Spleen (tissue), 7 donors: Measurements from ENCODE around the gene SH3BP5.

Source experiments
- POLR2A ChIP-seq, 3 donors: fragments of 450-650 bp; IDR thresholded peaks; one replicate each; pipeline ENCODE4 v1.5.1; 2017; ENCODE audit warnings: antibody characterized with exemption in 3 of 3, mild to moderate bottlenecking in 1 of 3
- TF ChIP-seq, protein P1 (sequence below), 11 experiments: fragments of 200-600 bp in 7 of 11; fragments of 450-650 bp in 4 of 11; sonication (generic) in 4 of 11; IDR thresholded peaks in 8 of 11; conservative IDR thresholded peaks in 3 of 11; 1 replicate in 7 of 11; 2 replicates in 4 of 11; pipeline versions ENCODE4 v1.4.0 to v1.8.0; 2016 to 2021; ENCODE audit warnings: antibody characterized with exemption in 11 of 11, inconsistent platforms in 4 of 11, mild to moderate bottlenecking in 1 of 11
- donor health status: DM: no; HTN: no; CAD: no; lungs with moderate emphysema.
- donor health status: DM: no; HTN: no; CAD: no.
- donor health status: DM: no; HTN: no; CAD: no.

DNA sequence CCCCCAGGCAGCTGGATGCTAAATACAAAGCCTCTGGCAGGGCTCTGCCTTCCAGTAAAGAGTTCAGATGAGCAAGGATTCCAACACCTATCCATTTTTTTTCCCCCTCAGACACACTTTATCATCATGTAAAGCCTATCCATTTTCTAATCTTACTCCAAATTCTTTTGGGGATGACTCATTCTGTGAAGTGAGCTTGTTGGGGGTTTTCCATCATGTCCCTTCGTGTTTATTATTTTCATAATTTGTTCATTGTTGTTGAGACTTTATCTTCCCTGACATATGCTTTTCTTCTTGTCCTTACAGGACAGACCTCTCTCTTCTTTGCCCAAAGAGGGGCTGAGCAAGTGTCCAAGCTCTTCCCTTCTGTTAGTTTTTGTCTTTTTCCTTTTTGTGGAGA, 34.7 kb upstream of the SH3BP5 start:
- TF ChIP-seq, protein P1, sequence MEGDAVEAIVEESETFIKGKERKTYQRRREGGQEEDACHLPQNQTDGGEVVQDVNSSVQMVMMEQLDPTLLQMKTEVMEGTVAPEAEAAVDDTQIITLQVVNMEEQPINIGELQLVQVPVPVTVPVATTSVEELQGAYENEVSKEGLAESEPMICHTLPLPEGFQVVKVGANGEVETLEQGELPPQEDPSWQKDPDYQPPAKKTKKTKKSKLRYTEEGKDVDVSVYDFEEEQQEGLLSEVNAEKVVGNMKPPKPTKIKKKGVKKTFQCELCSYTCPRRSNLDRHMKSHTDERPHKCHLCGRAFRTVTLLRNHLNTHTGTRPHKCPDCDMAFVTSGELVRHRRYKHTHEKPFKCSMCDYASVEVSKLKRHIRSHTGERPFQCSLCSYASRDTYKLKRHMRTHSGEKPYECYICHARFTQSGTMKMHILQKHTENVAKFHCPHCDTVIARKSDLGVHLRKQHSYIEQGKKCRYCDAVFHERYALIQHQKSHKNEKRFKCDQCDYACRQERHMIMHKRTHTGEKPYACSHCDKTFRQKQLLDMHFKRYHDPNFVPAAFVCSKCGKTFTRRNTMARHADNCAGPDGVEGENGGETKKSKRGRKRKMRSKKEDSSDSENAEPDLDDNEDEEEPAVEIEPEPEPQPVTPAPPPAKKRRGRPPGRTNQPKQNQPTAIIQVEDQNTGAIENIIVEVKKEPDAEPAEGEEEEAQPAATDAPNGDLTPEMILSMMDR (IDR thresholded peaks at IDR 0.05 in 8 of 11, conservative IDR thresholded peaks at IDR 0.05 in 3 of 11): no peak
- no peak for TF ChIP-seq POLR2A (IDR thresholded peaks at IDR 0.05)
